NT2/D1 (cell line): ENCODE results near the gene TUT4.

ENCODE experiments used
- DNase-seq: peaks from one replicate; pipeline ENCODE4 v3.0.0-alpha.2; 2011; ENCODE audit warnings: low read depth, low spot score
- H3K27me3 ChIP-seq: 2 replicates; pipeline ENCODE4 v1.6.0; 2011; ENCODE audit warnings: mild to moderate bottlenecking; ENCODE audit not compliant: insufficient read length, insufficient read depth
- H3K36me3 ChIP-seq: 2 replicates; pipeline ENCODE4 v1.6.1; 2011; ENCODE audit warnings: mild to moderate bottlenecking, low read length, mixed read lengths; ENCODE audit not compliant: insufficient read depth, insufficient read length
- H3K4me1 ChIP-seq: 2 replicates; pipeline ENCODE4 v1.5.1; 2011; ENCODE audit not compliant: insufficient read depth, insufficient read length
- H3K4me3 ChIP-seq: 2 replicates; pipeline ENCODE4 v1.5.1; 2011; ENCODE audit warnings: low read depth; ENCODE audit not compliant: insufficient read length
- H3K9ac ChIP-seq: 2 replicates; pipeline ENCODE4 v1.6.0; 2011; ENCODE audit warnings: low read depth; ENCODE audit not compliant: insufficient read length
- H3K9me3 ChIP-seq: 2 replicates; pipeline ENCODE4 v1.5.1; 2011; ENCODE audit warnings: mild to moderate bottlenecking, low read length; ENCODE audit not compliant: insufficient read depth
- SUZ12 ChIP-seq: IDR thresholded peaks from 2 replicates; pipeline ENCODE4 v1.6.1; 2011; ENCODE audit not compliant: insufficient read length, insufficient read depth; ENCODE audit errors: extremely low read depth
- YY1 ChIP-seq: IDR thresholded peaks from 2 replicates; pipeline ENCODE4 v1.6.1; 2011; ENCODE audit not compliant: insufficient read length, insufficient read depth
- ZNF274 ChIP-seq: IDR thresholded peaks from 2 replicates; pipeline ENCODE4 v1.6.1; 2011; ENCODE audit warnings: mild to moderate bottlenecking, low read depth, low read length

Gene TUT4

GRCh38 chr1:52469108-52469507, 83.8 kb downstream of the TUT4 start:
- no peak overlapping the region for H3K9ac ChIP-seq
- no peak for TF ChIP-seq YY1
- no peak for TF ChIP-seq SUZ12
- no peak for TF ChIP-seq ZNF274
- peaks cover 20% of the 10 kb centered on the region for H3K36me3 ChIP-seq
- no peak overlapping the region for H3K4me3 ChIP-seq
- no peaks in the 10 kb centered on the region for H3K9me3 ChIP-seq
- H3K27me3 ChIP-seq = no peaks in the 10 kb centered on the region
- no peaks in the 10 kb centered on the region for H3K4me1 ChIP-seq
- no peak for DNase-seq

GRCh38 chr1:52463891-52464290, 89.0 kb downstream of the TUT4 start:
- DNase-seq = no peak
- H3K36me3 ChIP-seq = peaks cover 6% of the 10 kb centered on the region

DNA sequence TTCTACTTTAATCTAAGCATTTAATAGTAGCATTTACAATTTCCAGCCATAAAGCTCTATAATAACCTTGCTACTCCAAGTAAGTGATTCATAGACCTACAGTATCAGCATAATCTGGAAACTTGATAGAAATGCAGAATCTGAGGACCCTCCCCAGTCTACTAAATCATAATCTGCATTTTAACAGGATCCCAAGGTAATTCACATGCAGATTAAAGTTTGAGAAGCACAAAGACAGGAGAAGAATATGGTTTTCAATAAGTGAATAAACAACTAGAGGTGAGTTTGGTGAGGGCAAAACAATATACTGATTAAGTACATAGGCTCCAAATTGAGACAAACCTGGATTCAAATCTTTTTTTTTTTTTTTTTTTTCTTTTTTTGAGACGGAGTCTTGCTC, 91.1 kb downstream of the TUT4 start:
- TF ChIP-seq ZNF274 = no peak
- TF ChIP-seq SUZ12 = no peak
- no peak for TF ChIP-seq YY1
- Histone ChIP-seq H3K27me3 (no peaks in the 10 kb centered on the region), H3K9me3 (no peaks in the 10 kb centered on the region), H3K4me1 (peaks cover 4% of the 10 kb centered on the region), H3K36me3 (peaks cover 6% of the 10 kb centered on the region), H3K9ac (no peak overlapping the region), H3K4me3 (no peak overlapping the region)
- no peak for DNase-seq

More at GRCh38 chr1:52463891-52464290, 89.0 kb downstream of the TUT4 start:
- Histone ChIP-seq H3K4me3 (no peak overlapping the region), H3K27me3 (no peaks in the 10 kb centered on the region), H3K9ac (no peak overlapping the region), H3K9me3 (no peaks in the 10 kb centered on the region), H3K4me1 (peaks cover 4% of the 10 kb centered on the region)
- no peak for TF ChIP-seq SUZ12
- TF ChIP-seq ZNF274 = no peak

DNA sequence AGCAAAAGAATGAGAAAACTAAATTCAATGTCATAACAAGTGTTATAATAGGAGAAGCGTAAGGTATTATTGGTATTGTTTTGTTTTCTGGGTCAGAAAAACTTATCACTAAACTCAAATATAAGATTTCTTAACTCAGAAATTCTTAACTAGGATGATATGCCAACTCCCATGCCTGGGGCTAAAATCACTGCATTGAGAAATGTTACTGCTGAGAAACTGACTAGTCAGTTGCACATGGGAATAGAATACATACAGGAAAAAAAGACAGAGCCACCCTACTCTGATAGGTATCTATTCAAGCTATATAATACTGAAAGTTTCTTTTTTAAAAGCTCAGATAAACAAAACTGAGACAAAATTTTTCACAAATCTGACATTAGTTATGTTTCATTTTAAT, 92.2 kb downstream of the TUT4 start:
- Histone ChIP-seq H3K4me1 (peaks cover 4% of the 10 kb centered on the region), H3K36me3 (peaks cover 5% of the 10 kb centered on the region), H3K9me3 (no peaks in the 10 kb centered on the region), H3K4me3 (no peak overlapping the region), H3K27me3 (no peaks in the 10 kb centered on the region), H3K9ac (no peak overlapping the region)
- no peak for TF ChIP-seq YY1
- no peak for TF ChIP-seq ZNF274
- no peak for TF ChIP-seq SUZ12
- DNase-seq = no peak

- peaks cover 12% of the 10 kb centered on the region for H3K36me3 ChIP-seq
- TF ChIP-seq YY1 (no peak), ZNF274 (no peak), SUZ12 (no peak)
- DNase-seq = no peak
- H3K9me3 ChIP-seq = no peaks in the 10 kb centered on the region
- no peaks in the 10 kb centered on the region for H3K27me3 ChIP-seq
- H3K4me3 ChIP-seq = no peak overlapping the region
- H3K9ac ChIP-seq = no peak overlapping the region
- no peaks in the 10 kb centered on the region for H3K4me1 ChIP-seq
Observed at GRCh38 chr1:52455686-52456085, 97.2 kb downstream of the TUT4 start.

- no peak for TF ChIP-seq ZNF274
- no peak for TF ChIP-seq SUZ12
- TF ChIP-seq YY1 = no peak
- no peaks in the 10 kb centered on the region for H3K4me1 ChIP-seq
- H3K9me3 ChIP-seq = no peaks in the 10 kb centered on the region
- H3K27me3 ChIP-seq = no peaks in the 10 kb centered on the region
- H3K9ac ChIP-seq = no peak overlapping the region
- DNase-seq = peak; percentile 25
- peaks cover 12% of the 10 kb centered on the region for H3K36me3 ChIP-seq
- H3K4me3 ChIP-seq = no peak overlapping the region
Observed at GRCh38 chr1:52454779-52455178, 98.1 kb downstream of the TUT4 start.

GRCh38 chr1:52454127-52454526, 98.8 kb downstream of the TUT4 start:
- no peaks in the 10 kb centered on the region for H3K27me3 ChIP-seq
- H3K9me3 ChIP-seq = no peaks in the 10 kb centered on the region
- H3K36me3 ChIP-seq = peaks cover 12% of the 10 kb centered on the region
- no peak for DNase-seq
- H3K4me1 ChIP-seq = no peaks in the 10 kb centered on the region
- no peak overlapping the region for H3K4me3 ChIP-seq
- TF ChIP-seq SUZ12 (no peak), YY1 (no peak), ZNF274 (no peak)
- no peak overlapping the region for H3K9ac ChIP-seq

GRCh38 chr1:52444463-52444862, 108.4 kb downstream of the TUT4 start:
- Histone ChIP-seq H3K4me3 (no peak overlapping the region), H3K27me3 (no peaks in the 10 kb centered on the region), H3K4me1 (no peaks in the 10 kb centered on the region), H3K36me3 (peaks cover 40% of the 10 kb centered on the region), H3K9ac (no peak overlapping the region), H3K9me3 (no peaks in the 10 kb centered on the region)
- DNase-seq = no peak
- TF ChIP-seq SUZ12 (no peak), YY1 (no peak), ZNF274 (no peak)
